WI38 (cell line): ENCODE data around the gene HS3ST5.

ENCODE experiments used
- H3K4me3 ChIP-seq: 2 replicates; pipeline ENCODE4 v1.5.1; 2011; ENCODE audit warnings: low read depth, mild to moderate bottlenecking, control low read depth, low read length
- CTCF ChIP-seq: IDR thresholded peaks from 2 replicates; pipeline ENCODE4 v1.5.1; 2012; ENCODE audit warnings: low read depth, mild to moderate bottlenecking, control low read depth, low read length

The HS3ST5 gene

GRCh38 chr6:114258376-114258775, 84.4 kb downstream of the HS3ST5 start:
- no peak overlapping the region for H3K4me3 ChIP-seq
- no peak for TF ChIP-seq CTCF

- no peak for TF ChIP-seq CTCF
- H3K4me3 ChIP-seq: no peak overlapping the region
Measured at GRCh38 chr6:114253431-114253830, 89.4 kb downstream of the HS3ST5 start.

- TF ChIP-seq CTCF: no peak
- H3K4me3 ChIP-seq: no peak overlapping the region
Measured at GRCh38 chr6:114249522-114249921, 93.3 kb downstream of the HS3ST5 start.

GRCh38 chr6:114247101-114247500, 95.7 kb downstream of the HS3ST5 start:
- H3K4me3 ChIP-seq: no peak overlapping the region
- TF ChIP-seq CTCF: no peak

GRCh38 chr6:114240796-114241195, 102.0 kb downstream of the HS3ST5 start:
- no peak overlapping the region for H3K4me3 ChIP-seq
- TF ChIP-seq CTCF: no peak

GRCh38 chr6:114228675-114229074, 114.1 kb downstream of the HS3ST5 start:
- no peak overlapping the region for H3K4me3 ChIP-seq
- no peak for TF ChIP-seq CTCF

GRCh38 chr6:114227944-114228468, 114.8 kb downstream of the HS3ST5 start:
- H3K4me3 ChIP-seq: no peak overlapping the region
- no peak for TF ChIP-seq CTCF
